Peyer's patch (tissue), 4 donors: Measurements from ENCODE around the gene FARS2. TPM values are rescaled to one million over a fixed set of nuclear protein-coding genes. Genes with fewer than 3 reads are reported as not detected.

ENCODE experiments used
- DNase-seq, 3 donors: peaks; one replicate each; pipeline ENCODE4 v3.0.0-alpha.2; 2017 to 2019
- H3K27ac ChIP-seq, 4 donors: fragments of 200-600 bp; sonication (generic); one replicate each; pipeline ENCODE4 v1.5.1; 2016 to 2019
- H3K27me3 ChIP-seq, 2 donors: fragments of 200-600 bp; sonication (generic); one replicate each; pipeline ENCODE4 v1.5.1; 2019
- H3K36me3 ChIP-seq, 3 donors: fragments of 200-600 bp; sonication (generic); one replicate each; pipeline ENCODE4 v1.5.1; 2016 to 2019
- H3K4me1 ChIP-seq, 4 donors: fragments of 200-600 bp; sonication (generic); one replicate each; pipeline ENCODE4 v1.5.1; 2016 to 2019
- H3K4me3 ChIP-seq, 4 donors: fragments of 200-600 bp; sonication (generic); 1 replicate in 3 of 4; 2 replicates in 1 of 4; pipeline ENCODE4 v1.5.1; 2016 to 2019; ENCODE audit warnings: mild to moderate bottlenecking in 1 of 4
- H3K9me3 ChIP-seq, 4 donors: fragments of 200-600 bp; sonication (generic); one replicate each; pipeline ENCODE4 v1.5.1; 2016 to 2019; ENCODE audit warnings: mild to moderate bottlenecking in 1 of 4
- POLR2A ChIP-seq, 2 donors: fragments of 450-650 bp; IDR thresholded peaks; one replicate each; pipeline ENCODE4 v1.5.1; 2017; ENCODE audit warnings: antibody characterized with exemption in 2 of 2, mild to moderate bottlenecking in 2 of 2, moderate library complexity in 2 of 2
- total RNA-seq, 4 donors: library from RNA; depleted of rRNA; stranded (reverse); fragments of >200 nt; gene quantifications; one replicate each; pipeline ENCODE4 v1.1.0, GENCODE V29; 2016
- TF ChIP-seq, protein P1 (sequence below), 6 experiments: fragments of 450-650 bp in 4 of 6; fragments of 200-600 bp in 2 of 6; sonication (generic) in 1 of 6; IDR thresholded peaks; one replicate each; pipeline ENCODE4 v1.5.1; 2017 to 2019; ENCODE audit warnings: antibody characterized with exemption in 6 of 6, mild to moderate bottlenecking in 3 of 6, moderate library complexity in 1 of 6

Gene FARS2
- total RNA-seq, 4 donors from 2014 or later, result 9.5 to 42.1 (median 17.1) TPM

DNA sequence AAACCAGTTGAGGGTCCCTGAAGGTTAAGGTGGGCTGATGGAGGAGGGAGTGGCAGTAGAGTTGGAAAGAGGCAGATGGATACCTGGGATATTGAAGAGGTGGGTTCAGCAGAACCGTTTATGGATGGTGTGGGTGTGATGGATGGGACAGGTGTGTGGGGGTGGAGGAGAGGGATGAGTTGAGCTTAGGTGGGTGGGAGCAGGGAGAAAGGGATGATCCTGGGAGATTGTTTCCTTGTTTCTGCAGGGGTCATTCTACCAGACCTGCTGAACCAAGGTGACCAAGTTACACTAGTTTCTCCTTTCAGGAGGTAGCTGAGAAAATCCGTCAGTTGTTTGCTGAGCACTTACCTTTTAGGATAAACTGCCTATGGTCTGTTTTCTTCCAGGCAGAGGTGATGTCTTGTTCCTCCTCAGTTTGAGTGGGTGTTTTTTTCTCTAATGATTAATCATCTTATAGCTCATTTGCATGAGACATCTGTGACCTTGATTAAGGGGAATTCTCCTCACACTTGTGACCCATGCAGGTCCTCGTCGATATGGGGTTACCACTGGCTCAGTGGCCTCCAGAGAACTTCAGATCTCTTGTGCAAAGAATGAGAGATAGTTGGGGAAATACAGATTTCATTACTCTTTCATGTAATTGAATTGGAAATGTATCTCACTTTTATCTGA is 53.0 kb downstream of the FARS2 start:
- TF ChIP-seq POLR2A (IDR thresholded peaks at IDR 0.05), result no peak
- TF ChIP-seq, protein P1, sequence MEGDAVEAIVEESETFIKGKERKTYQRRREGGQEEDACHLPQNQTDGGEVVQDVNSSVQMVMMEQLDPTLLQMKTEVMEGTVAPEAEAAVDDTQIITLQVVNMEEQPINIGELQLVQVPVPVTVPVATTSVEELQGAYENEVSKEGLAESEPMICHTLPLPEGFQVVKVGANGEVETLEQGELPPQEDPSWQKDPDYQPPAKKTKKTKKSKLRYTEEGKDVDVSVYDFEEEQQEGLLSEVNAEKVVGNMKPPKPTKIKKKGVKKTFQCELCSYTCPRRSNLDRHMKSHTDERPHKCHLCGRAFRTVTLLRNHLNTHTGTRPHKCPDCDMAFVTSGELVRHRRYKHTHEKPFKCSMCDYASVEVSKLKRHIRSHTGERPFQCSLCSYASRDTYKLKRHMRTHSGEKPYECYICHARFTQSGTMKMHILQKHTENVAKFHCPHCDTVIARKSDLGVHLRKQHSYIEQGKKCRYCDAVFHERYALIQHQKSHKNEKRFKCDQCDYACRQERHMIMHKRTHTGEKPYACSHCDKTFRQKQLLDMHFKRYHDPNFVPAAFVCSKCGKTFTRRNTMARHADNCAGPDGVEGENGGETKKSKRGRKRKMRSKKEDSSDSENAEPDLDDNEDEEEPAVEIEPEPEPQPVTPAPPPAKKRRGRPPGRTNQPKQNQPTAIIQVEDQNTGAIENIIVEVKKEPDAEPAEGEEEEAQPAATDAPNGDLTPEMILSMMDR (IDR thresholded peaks at IDR 0.05), result no peak
- Histone ChIP-seq H3K4me1 (no peaks in the 10 kb centered on the region), H3K9me3 (no peaks in the 10 kb centered on the region), H3K27me3 (no peaks in the 10 kb centered on the region), H3K4me3 (no peak overlapping the region), H3K27ac (no peak overlapping the region), H3K36me3 (no peaks in the 10 kb centered on the region)
- no peak for DNase-seq

DNA sequence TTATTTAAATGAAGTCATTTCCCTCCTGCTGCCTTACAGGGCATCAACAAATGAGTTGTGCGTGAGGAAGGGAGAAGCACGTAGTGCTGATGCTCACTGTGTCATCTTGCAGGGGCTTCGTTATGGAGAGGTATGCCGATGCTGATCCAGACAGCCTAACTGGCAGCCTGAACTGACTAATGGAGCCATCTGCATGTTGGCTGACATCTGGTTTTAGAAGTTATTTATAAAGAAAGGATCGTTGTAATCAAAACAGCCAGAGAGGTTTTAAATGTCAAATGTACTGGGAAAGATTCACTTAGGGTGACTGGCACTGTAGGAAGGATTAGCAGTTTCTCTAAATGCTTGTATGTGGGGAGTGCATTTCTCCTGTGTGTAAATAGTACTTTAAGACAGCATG is 54.6 kb downstream of the FARS2 start:
- TF ChIP-seq POLR2A (IDR thresholded peaks at IDR 0.05), result no peak
- TF ChIP-seq, protein P1 (IDR thresholded peaks at IDR 0.05), result no peak
- H3K4me1 ChIP-seq, result no peaks in the 10 kb centered on the region
- no peaks in the 10 kb centered on the region for H3K36me3 ChIP-seq
- no peaks in the 10 kb centered on the region for H3K9me3 ChIP-seq
- no peak for DNase-seq
- H3K27me3 ChIP-seq, result no peaks in the 10 kb centered on the region
- H3K27ac ChIP-seq, result no peak overlapping the region
- H3K4me3 ChIP-seq, result no peak overlapping the region

DNA sequence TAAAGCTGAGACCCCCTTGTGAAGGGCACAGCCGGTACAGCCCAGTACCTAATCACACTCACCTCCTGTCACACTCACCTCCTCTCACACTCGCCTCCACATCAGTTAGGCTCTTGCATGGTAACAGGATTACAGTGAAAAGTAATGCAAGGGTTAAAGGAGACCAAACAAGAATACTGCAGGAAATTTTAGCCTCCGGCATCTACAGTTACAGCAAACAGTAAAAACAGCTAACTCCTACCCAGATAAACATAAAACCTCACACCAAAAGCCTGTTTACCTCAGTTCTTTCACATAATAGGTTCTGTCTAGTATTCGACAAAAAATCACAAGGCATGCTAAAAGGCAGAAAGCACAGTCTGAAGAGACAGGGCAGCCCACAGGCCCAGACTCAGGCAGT is 55.6 kb downstream of the FARS2 start:
- Histone ChIP-seq H3K9me3 (no peaks in the 10 kb centered on the region), H3K4me3 (no peak overlapping the region), H3K4me1 (no peaks in the 10 kb centered on the region), H3K27ac (no peak overlapping the region), H3K36me3 (no peaks in the 10 kb centered on the region), H3K27me3 (no peaks in the 10 kb centered on the region)
- DNase-seq, result no peak
- TF ChIP-seq, protein P1 (IDR thresholded peaks at IDR 0.05), result no peak
- no peak for TF ChIP-seq POLR2A (IDR thresholded peaks at IDR 0.05)

DNA sequence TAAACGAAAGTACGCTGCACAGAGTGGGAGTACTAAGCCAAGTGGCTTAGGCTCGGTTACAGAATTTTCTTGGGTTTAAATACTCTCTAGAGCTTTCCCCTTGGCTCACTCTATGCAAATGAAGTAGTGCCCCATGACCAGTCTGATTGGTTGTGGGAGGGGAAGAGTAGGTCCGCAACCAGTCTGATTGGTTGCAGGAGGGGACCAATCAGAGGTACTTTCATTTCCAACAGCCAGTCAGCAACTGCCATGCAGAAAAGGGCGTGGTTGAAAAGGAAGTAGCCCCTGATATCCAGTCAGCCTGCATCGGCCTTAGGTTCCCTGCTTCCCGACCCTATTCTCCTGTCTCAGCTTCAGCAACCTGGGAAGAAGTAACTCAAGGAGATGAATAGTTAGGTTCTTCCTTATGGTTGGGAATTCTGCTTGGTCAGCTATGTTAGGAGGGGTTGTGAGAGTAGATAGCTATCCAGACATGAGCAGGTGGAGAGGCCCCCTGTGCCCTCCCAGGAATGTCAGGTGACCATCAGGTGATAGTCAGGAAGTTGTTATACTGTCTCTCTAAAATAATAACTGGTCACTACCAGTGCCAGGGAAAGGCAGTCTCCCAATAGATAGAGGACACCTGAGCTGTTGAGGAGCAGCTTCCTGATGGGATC is 57.4 kb downstream of the FARS2 start:
- Histone ChIP-seq H3K4me1 (no peaks in the 10 kb centered on the region), H3K27ac (no peak overlapping the region), H3K27me3 (no peaks in the 10 kb centered on the region), H3K36me3 (no peaks in the 10 kb centered on the region), H3K4me3 (no peak overlapping the region), H3K9me3 (no peaks in the 10 kb centered on the region)
- no peak for DNase-seq
- no peak for TF ChIP-seq POLR2A (IDR thresholded peaks at IDR 0.05)
- TF ChIP-seq, protein P1 (IDR thresholded peaks at IDR 0.05), result no peak

DNA sequence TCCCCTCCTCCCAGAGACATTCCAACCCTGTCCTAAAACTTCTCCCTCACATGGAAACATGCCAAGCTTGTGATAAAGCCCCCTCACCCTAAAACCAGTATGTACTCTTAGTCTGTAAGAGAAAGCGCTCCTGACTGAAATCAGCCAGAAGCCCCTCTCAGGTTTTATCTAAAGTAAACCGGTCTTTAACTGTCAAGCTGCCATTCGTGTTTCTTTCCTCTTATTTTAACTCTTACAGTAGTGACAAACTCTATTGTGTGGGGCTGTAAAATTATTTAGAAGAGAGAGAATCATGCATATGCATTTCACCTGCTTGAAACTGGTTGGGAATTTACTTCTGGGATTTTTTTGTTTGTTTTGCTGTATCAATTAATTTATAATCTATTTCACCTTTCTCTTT is 62.7 kb downstream of the FARS2 start:
- Histone ChIP-seq H3K36me3 (no peaks in the 10 kb centered on the region), H3K27ac (no peak overlapping the region), H3K27me3 (no peaks in the 10 kb centered on the region), H3K4me1 (no peaks in the 10 kb centered on the region), H3K9me3 (no peaks in the 10 kb centered on the region), H3K4me3 (no peak overlapping the region)
- no peak for DNase-seq
- TF ChIP-seq, protein P1 (IDR thresholded peaks at IDR 0.05), result no peak
- TF ChIP-seq POLR2A (IDR thresholded peaks at IDR 0.05), result no peak
